ENCODE measurements around the gene SUCO. TPM values are rescaled to one million over a fixed set of nuclear protein-coding genes. Genes with fewer than 3 reads are reported as not detected.

SUCO gene
- total and polyA plus RNA-seq, 2 of the 8 experiments (the other 6 are each of a cell fraction or from before 2014, with no cell fraction given): 8.3 to 35.8 TPM

- no peak for TF ChIP-seq MAFK (IDR thresholded peaks at IDR 0.05; ENCODE audit: low read depth, low read length)
- no peak for TF ChIP-seq E2F6 (IDR thresholded peaks at IDR 0.05)
- TF ChIP-seq PHF8 (conservative IDR thresholded peaks at IDR 0.05; ENCODE audit: low read depth, low read length): no peak
- TF ChIP-seq KDM1A (IDR thresholded peaks at IDR 0.05; ENCODE audit: borderline replicate concordance, low read length): no peak
Measured at GRCh38 chr1:172554915-172555314, 22.0 kb downstream of the SUCO start (continued).
